Measurements from ENCODE around the gene RAP1GAP. TPM values are rescaled to one million over a fixed set of nuclear protein-coding genes. Genes with fewer than 3 reads are reported as not detected.

Gene RAP1GAP
- total RNA-seq, 1 experiment from 2014 or later = not detected

DNA sequence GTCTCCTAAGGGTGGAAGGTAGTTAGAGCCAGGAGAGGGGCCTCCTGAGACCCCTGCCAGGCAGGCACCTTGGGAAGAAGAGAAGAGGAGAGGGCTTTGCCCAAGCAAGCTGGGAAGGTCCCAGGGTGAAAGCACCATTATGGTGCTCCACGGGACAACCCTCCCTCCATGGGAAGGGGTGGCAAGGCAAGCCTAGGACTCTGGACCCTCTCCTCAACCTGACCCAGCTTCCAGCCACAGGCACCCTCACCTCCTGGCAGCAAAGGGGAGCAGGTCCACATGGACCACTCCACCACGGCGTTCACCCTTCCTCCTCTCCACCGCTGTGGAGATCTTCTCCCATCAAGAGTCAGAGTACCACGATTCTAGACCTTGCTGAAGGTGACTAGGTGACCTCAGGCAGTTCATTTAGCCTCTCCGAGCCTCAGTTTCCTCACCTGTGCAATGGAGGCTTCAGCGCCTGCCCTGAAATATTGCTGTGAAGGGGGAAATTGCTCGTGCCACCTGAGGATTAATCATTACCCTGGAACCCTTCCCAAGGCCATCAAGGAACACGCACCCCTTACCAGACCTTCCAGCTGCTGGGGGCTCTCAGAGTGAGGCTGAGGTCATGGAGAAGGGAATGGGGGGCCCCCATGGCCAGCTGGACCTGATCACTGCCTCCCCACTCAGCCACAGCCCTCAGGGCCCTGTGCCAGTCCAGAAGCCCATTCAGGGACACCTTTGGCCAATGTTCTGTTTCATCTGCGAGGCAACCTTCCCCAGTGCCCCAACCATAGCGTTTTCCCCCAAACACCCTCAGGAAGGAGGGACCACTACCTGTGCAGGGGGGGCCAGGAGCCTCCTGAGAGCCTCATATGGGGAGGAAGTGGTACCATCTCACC, 1.6 kb downstream of the RAP1GAP start:
- Histone ChIP-seq H3K36me3 (ENCODE audit: insufficient read depth, low read length) (no peaks in the 10 kb centered on the region), H4K20me1 (ENCODE audit: insufficient read depth, low read depth, low read length) (peaks cover 6% of the 10 kb centered on the region; the same call in 1 of the 2 replicates), H3K4me1 (ENCODE audit: low read length) (peaks cover 24% of the 10 kb centered on the region), H3K27me3 (ENCODE audit: low read length) (no peaks in the 10 kb centered on the region), H3K27ac (ENCODE audit: low read length) (no peak overlapping the region), H3K79me2 (ENCODE audit: low read length) (no peaks in the 10 kb centered on the region), H3K4me3 (ENCODE audit: low read length) (no peak overlapping the region), H2AFZ (ENCODE audit: low read length) (no peak overlapping the region), H3K9me3 (ENCODE audit: low read length) (no peaks in the 10 kb centered on the region), H3K9ac (ENCODE audit: low read length) (peak overlapping the region; percentile 24), H3K9me2 (replicated peaks; ENCODE audit: insufficient read depth, low read length) (no peaks in the 10 kb centered on the region), H3K4me2 (ENCODE audit: low read depth, low read length, poor library complexity, severe bottlenecking) (no peak overlapping the region)
- no peak for DNase-seq

DNA sequence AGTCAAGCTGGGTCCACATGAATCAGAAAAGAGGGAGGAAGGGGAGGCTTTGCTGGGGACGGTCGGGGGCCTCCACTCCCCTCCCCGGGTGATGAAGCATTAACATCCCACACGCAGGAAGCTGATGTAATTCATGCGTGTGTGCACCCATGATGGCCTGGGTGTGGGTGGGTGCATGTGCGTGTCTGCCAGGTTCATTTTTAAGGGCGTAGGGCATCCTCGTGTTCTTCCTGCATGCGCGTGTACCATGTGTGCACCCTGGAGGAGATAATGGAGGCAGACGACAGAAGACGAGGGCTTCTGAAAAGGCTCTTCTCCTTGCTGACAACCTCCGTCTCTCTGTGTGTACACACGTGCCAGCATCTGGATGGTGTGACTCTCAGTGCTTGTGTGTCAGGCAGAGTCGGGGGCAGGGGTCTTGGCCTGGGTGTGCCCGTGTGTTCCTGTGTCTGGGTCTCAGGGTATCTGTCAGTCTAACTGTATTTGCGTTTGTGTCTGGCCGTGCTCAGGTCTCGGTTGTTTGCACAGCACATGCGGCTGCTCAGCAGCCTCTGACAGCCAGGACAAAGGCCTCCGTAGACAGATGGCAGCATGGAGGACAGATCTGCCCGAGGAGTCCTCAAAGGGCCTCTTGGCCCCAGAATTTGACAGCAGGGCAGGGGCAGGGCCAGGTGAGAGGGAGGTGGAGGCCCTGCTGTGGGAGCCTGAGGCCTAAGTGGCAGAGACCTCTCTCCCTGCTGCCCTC, 2.4 kb downstream of the RAP1GAP start:
- peaks cover 6% of the 10 kb centered on the region; the same call in 1 of the 2 replicates for H4K20me1 ChIP-seq (ENCODE audit: insufficient read depth, low read depth, low read length)
- peaks cover 24% of the 10 kb centered on the region for H3K4me1 ChIP-seq (ENCODE audit: low read length)
- H3K4me2 ChIP-seq (ENCODE audit: low read depth, low read length, poor library complexity, severe bottlenecking) = no peak overlapping the region
- H3K9ac ChIP-seq (ENCODE audit: low read length) = peak overlapping the region; percentile 31
- DNase-seq = no peak
- no peaks in the 10 kb centered on the region for H3K79me2 ChIP-seq (ENCODE audit: low read length)
- H2AFZ ChIP-seq (ENCODE audit: low read length) = peak overlapping the region; percentile 39; the same call in 1 of the 2 replicates
- no peaks in the 10 kb centered on the region for H3K27me3 ChIP-seq (ENCODE audit: low read length)
- H3K9me2 ChIP-seq (replicated peaks; ENCODE audit: insufficient read depth, low read length) = no peaks in the 10 kb centered on the region
- no peak overlapping the region for H3K4me3 ChIP-seq (ENCODE audit: low read length)
- no peaks in the 10 kb centered on the region for H3K9me3 ChIP-seq (ENCODE audit: low read length)
- no peaks in the 10 kb centered on the region for H3K36me3 ChIP-seq (ENCODE audit: insufficient read depth, low read length)
- no peak overlapping the region for H3K27ac ChIP-seq (ENCODE audit: low read length)

DNA sequence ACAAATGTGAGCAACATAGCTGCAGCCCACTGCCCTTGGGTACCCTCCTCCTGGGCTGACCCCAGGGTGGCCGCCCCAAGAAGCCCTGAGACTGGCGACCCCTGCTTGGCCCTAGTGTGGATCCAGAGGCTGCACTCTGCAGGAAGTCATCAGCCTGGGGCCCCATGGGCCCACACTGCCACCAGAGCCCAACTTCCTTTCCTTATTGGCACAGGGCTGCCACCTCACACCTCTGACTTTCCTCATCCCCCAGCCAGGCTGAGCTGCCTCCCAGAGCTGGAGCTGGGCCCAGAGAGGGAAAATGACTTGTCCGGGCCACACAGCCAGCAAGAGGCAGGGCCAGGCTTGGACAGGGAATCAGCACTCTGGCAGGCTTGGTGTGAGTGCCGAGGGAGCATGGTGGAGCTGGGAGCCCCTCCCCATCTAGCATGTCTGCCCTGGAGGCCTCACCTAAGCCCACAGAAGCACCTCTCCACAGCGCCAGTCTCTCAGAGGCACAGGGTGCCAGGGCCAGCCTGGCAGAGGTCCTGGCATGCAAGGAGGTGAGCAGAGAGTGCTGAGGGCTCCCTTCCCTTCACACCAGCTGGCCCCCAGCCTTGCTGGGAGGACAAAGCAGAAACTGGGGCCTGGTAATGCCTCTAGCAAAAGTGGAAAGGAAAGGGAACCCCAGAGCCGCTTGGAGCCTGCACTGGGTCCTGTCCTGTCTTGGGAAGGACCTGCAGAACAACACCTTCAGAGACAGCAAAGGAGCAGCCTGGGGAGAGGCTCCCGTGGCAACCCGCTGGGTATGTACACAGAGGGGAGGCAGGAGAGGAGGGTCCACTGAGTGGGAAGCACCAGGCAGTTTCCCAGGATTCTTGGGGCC, 3.2 kb downstream of the RAP1GAP start:
- Histone ChIP-seq H3K4me3 (ENCODE audit: low read length) (no peak overlapping the region), H3K27ac (ENCODE audit: low read length) (no peak overlapping the region), H3K9me2 (replicated peaks; ENCODE audit: insufficient read depth, low read length) (no peaks in the 10 kb centered on the region), H3K27me3 (ENCODE audit: low read length) (no peaks in the 10 kb centered on the region), H3K9ac (ENCODE audit: low read length) (peak overlapping the region; percentile 31; the same call in 1 of the 2 replicates), H3K4me1 (ENCODE audit: low read length) (peaks cover 24% of the 10 kb centered on the region), H3K4me2 (ENCODE audit: low read depth, low read length, poor library complexity, severe bottlenecking) (no peak overlapping the region), H4K20me1 (ENCODE audit: insufficient read depth, low read depth, low read length) (peaks cover under 1% of the 10 kb centered on the region; the same call in 1 of the 2 replicates), H3K79me2 (ENCODE audit: low read length) (no peaks in the 10 kb centered on the region), H2AFZ (ENCODE audit: low read length) (peak overlapping the region; percentile 39; the same call in 1 of the 2 replicates), H3K36me3 (ENCODE audit: insufficient read depth, low read length) (no peaks in the 10 kb centered on the region), H3K9me3 (ENCODE audit: low read length) (no peaks in the 10 kb centered on the region)
- no peak for DNase-seq

DNA sequence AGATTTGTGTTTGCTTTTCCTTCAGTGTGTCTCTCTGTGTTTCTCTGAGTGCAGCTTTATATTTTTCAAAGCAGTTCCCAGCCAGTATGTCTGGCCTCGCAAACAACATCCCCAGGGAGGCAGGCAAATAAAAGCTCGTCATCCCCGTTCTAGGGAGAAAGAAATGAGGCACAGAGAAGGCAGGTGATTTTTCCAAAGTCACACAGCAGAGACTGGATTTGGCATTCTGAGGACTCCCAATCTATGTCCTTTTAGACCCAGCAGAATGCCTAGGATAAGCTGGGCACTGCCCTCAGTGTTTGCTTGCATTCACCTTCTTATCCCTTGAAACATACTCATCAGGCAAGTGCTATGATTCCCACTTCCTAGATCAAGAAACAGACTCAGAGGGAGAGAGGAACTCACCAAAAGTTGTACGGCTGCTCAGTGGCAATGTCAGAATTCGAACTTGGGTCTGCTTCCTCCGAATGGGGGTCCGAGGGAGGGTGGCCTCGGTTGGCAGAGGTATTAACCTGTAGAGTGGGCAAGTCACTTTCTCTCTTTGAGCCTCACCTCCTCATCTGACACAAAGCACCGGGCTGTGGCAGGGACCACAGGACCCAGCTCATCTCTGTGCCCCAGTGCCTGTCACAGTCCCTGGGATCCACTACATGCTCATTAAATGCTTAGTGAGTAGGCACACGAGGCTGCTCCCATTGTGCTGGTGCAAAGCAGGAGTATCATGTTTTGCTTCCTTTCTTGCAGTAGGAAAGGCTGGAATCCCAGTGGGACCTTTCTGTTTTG, 4.2 kb downstream of the RAP1GAP start:
- peaks cover 24% of the 10 kb centered on the region for H3K4me1 ChIP-seq (ENCODE audit: low read length)

DNA sequence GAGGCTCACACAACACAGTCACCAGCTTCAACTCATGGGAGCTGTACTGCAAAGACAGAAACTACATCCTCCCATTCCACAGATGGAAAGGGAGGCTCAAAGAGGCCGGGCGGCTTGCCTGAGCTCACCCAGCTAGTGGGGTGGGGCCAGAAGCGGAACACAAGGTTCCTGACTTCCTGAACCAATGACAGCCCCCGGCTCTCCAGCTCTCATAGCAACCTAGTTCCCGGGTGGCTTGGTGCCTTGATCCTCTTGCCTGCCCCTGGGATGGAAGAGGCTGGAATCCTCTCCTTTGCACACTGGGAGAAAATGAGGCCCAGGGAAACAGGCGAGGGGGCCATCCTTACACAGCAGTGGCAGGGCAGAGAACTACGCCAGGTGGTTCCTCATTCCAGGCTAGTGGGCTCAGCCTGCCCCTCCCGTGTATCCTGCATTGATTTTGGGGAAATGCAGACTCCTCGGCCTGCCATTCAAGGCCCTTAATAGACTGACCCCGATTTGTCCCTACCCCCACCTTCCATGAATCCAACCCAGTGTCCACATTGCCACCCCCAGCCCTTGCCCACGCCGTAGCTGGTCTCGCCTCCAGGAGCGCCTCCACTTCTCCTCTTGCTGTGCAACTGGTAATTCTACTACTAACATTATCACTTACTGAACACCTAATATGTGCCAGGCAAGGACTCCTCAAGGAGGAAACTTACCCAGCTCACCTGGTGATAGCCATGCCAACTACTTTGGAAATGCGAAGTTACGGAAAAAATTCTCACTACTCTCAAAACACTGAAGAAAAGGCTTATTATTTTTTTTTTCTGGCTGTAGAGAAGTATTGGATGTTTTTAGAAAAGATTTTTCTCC, 5.0 kb downstream of the RAP1GAP start:
- DNase-seq = peak; percentile 65
- Histone ChIP-seq H3K4me3 (ENCODE audit: low read length) (peak overlapping the region; percentile 44; the same call in 1 of the 2 replicates), H3K79me2 (ENCODE audit: low read length) (no peaks in the 10 kb centered on the region), H3K9me2 (replicated peaks; ENCODE audit: insufficient read depth, low read length) (no peaks in the 10 kb centered on the region), H4K20me1 (ENCODE audit: insufficient read depth, low read depth, low read length) (no peaks in the 10 kb centered on the region), H3K9ac (ENCODE audit: low read length) (peak overlapping the region; percentile 55), H3K27ac (ENCODE audit: low read length) (no peak overlapping the region), H3K4me1 (ENCODE audit: low read length) (peaks cover 29% of the 10 kb centered on the region), H2AFZ (ENCODE audit: low read length) (peak overlapping the region; percentile 67; the same call in 1 of the 2 replicates), H3K4me2 (ENCODE audit: low read depth, low read length, poor library complexity, severe bottlenecking) (peak overlapping the region; percentile 60), H3K9me3 (ENCODE audit: low read length) (no peaks in the 10 kb centered on the region), H3K36me3 (ENCODE audit: insufficient read depth, low read length) (no peaks in the 10 kb centered on the region), H3K27me3 (ENCODE audit: low read length) (no peaks in the 10 kb centered on the region)

More for the DNA sequence above, 4.2 kb downstream of the RAP1GAP start:
- Histone ChIP-seq H3K27me3 (ENCODE audit: low read length) (no peaks in the 10 kb centered on the region), H3K36me3 (ENCODE audit: insufficient read depth, low read length) (no peaks in the 10 kb centered on the region), H3K4me2 (ENCODE audit: low read depth, low read length, poor library complexity, severe bottlenecking) (no peak overlapping the region), H2AFZ (ENCODE audit: low read length) (no peak overlapping the region), H3K9me2 (replicated peaks; ENCODE audit: insufficient read depth, low read length) (no peaks in the 10 kb centered on the region), H3K4me3 (ENCODE audit: low read length) (no peak overlapping the region), H3K79me2 (ENCODE audit: low read length) (no peaks in the 10 kb centered on the region), H4K20me1 (ENCODE audit: insufficient read depth, low read depth, low read length) (no peaks in the 10 kb centered on the region), H3K27ac (ENCODE audit: low read length) (no peak overlapping the region), H3K9ac (ENCODE audit: low read length) (no peak overlapping the region), H3K9me3 (ENCODE audit: low read length) (no peaks in the 10 kb centered on the region)
- DNase-seq = no peak

DNA sequence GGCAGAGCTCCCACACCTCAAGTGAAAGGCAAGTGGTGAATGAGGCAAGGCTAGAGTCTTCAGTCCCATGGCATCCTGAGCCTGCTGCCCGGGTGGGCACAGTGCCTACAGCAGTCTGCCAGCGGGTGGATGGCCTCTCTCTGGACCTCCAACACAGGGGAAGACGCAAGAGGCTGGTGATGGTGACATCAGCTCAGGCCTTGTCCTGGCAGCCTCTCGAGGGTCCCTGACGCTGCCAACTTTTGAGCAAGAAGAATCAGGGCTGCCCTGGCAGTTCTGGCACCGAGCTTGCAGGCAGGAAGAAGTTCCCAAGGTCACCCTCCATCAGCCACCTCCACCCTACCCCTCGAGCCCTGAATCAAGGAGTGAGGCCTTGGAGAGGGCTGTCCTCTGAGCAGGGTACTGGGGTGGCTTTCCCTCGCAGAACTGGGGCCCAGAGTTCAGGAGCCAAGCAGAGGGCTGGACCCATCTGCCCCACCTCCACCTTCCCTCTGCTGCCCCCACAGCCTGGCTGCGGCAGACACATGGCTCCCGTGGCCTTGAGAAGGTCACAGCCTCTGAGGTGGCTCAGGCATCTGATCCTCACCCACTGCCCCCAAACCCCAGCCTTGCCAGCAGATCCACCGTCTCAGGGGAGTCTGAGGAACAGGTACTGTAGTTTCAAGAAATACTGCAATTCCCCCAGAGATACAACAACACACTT, 5.8 kb downstream of the RAP1GAP start:
- Histone ChIP-seq H3K4me2 (ENCODE audit: low read depth, low read length, poor library complexity, severe bottlenecking) (peak overlapping the region; percentile 60), H3K9me2 (replicated peaks; ENCODE audit: insufficient read depth, low read length) (no peaks in the 10 kb centered on the region), H3K4me3 (ENCODE audit: low read length) (peak overlapping the region; percentile 44; the same call in 1 of the 2 replicates), H3K9ac (ENCODE audit: low read length) (peak overlapping the region; percentile 55), H4K20me1 (ENCODE audit: insufficient read depth, low read depth, low read length) (no peaks in the 10 kb centered on the region), H3K27ac (ENCODE audit: low read length) (no peak overlapping the region), H3K36me3 (ENCODE audit: insufficient read depth, low read length) (no peaks in the 10 kb centered on the region), H3K9me3 (ENCODE audit: low read length) (no peaks in the 10 kb centered on the region), H3K79me2 (ENCODE audit: low read length) (no peaks in the 10 kb centered on the region), H3K4me1 (ENCODE audit: low read length) (peaks cover 29% of the 10 kb centered on the region), H2AFZ (ENCODE audit: low read length) (peak overlapping the region; percentile 67; the same call in 1 of the 2 replicates), H3K27me3 (ENCODE audit: low read length) (no peaks in the 10 kb centered on the region)
- DNase-seq = peak; percentile 48

Data from Karpas-422 (cell line).